ENCODE results near the gene SLC12A4. TPM values are rescaled to one million over a fixed set of nuclear protein-coding genes. Genes with fewer than 3 reads are reported as not detected.
"Not testable (repeated sequence)": the region's sequence is repeated elsewhere in the genome, so short reads cannot be mapped to it uniquely, and the experiment has no call there.

The SLC12A4 gene
- total RNA-seq, 1 donor from 2014 or later: 48.6 TPM

- intact Hi-C loops (cut with micrococcal nuclease): loop anchor here (1.0 kb wide), 5 partner anchors 45 to 407 kb away; no protein-coding TSS in a partner anchor
These were observed 39.7 kb downstream of the SLC12A4 start for GRCh38 chr16:67928561-67929364.

- intact Hi-C loops (cut with micrococcal nuclease): loop anchor here (1.0 kb wide), 5 partner anchors 45 to 407 kb away; no protein-coding TSS in a partner anchor
These were observed 40.3 kb downstream of the SLC12A4 start for GRCh38 chr16:67928147-67928546.

- intact Hi-C loops (cut with micrococcal nuclease): no loop called here
These were observed 41.1 kb downstream of the SLC12A4 start for GRCh38 chr16:67927131-67927941.

- intact Hi-C loops (cut with micrococcal nuclease): no loop called here
These were observed 42.2 kb downstream of the SLC12A4 start for GRCh38 chr16:67926181-67926750.

- intact Hi-C loops (cut with micrococcal nuclease): no loop called here
These were observed 44.1 kb downstream of the SLC12A4 start for GRCh38 chr16:67924140-67924906.

- intact Hi-C loops (cut with micrococcal nuclease): no loop called here
These were observed 44.9 kb downstream of the SLC12A4 start for GRCh38 chr16:67923414-67924116.

GRCh38 chr16:67922740-67923139, 45.7 kb downstream of the SLC12A4 start:
- intact Hi-C loops (cut with micrococcal nuclease): no loop called here

- intact Hi-C loops (cut with micrococcal nuclease): no loop called here
These were observed 46.2 kb downstream of the SLC12A4 start for GRCh38 chr16:67922221-67922620.

- intact Hi-C loops (cut with micrococcal nuclease): loop anchor here (2.0 kb wide), 1 partner anchor 103 kb away; no protein-coding TSS in a partner anchor
These were observed 48.7 kb downstream of the SLC12A4 start for GRCh38 chr16:67919622-67920221.

- intact Hi-C loops (cut with micrococcal nuclease): loop anchor here (2.0 kb wide), 1 partner anchor 101 kb away; no protein-coding TSS in a partner anchor
These were observed 50.6 kb downstream of the SLC12A4 start for GRCh38 chr16:67917852-67918236.

- intact Hi-C loops (cut with micrococcal nuclease): no loop called here
These were observed 51.1 kb downstream of the SLC12A4 start for GRCh38 chr16:67917140-67917851.

GRCh38 chr16:67915831-67916723, 52.4 kb downstream of the SLC12A4 start:
- intact Hi-C loops (cut with micrococcal nuclease): no loop called here

GRCh38 chr16:67915496-67915769, 53.0 kb downstream of the SLC12A4 start:
- intact Hi-C loops (cut with micrococcal nuclease): not testable (repeated sequence)

GRCh38 chr16:67914758-67915495, 53.5 kb downstream of the SLC12A4 start:
- intact Hi-C loops (cut with micrococcal nuclease): no loop called here

GRCh38 chr16:67910158-67910557, 58.3 kb downstream of the SLC12A4 start:
- intact Hi-C loops (cut with micrococcal nuclease): no loop called here

- intact Hi-C loops (cut with micrococcal nuclease): no loop called here
These were observed 59.2 kb downstream of the SLC12A4 start for GRCh38 chr16:67909056-67909742.
